ENCODE measurements around the gene EBF3. TPM values are rescaled to one million over a fixed set of nuclear protein-coding genes. Genes with fewer than 3 reads are reported as not detected.

The EBF3 gene
- total RNA-seq, 1 donor from 2014 or later, result 0.07 TPM

DNA sequence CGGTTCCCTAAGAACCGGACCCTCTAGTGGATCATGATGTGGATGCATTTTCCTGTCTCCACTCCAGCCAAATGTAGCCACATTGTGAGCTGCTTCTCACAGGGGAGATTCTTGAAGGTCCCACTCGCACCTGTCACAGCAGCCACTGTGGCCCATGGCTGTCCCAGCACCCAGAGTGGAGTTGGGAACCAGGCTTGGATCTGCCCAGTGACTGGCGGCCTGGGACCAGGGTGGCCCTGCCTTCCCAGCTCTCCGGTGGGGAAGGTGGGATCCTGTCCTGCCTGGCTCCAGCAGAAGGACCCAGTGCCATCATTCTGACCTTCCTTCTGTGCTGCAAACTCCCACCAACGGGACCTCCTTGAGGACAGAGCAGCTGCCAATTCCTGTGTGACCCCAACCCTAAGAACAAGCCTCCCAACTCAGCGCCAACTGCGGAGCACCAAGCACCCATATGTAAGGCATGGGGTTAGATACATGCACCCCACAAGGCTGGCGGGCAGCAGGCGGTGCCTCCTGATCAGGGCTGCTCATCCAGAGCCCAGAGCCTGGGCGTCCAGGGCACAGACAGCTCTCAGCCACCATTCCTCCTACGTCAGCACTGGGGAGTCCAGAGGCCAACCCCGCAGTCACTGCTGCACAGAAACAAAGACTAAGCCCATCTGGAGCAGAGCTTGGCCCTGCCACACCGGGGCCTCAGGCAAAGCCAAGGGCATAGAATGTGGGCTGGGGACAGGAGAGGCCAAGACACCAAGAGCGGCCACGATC is 28.8 kb downstream of the EBF3 start:
- Histone ChIP-seq H3K27ac (ENCODE audit: low read depth, low read length) (no peak overlapping the region), H3K79me2 (ENCODE audit: insufficient read depth, low read length) (no peaks in the 10 kb centered on the region), H3K4me1 (ENCODE audit: insufficient read depth, low read length) (no peaks in the 10 kb centered on the region), H3K9me3 (ENCODE audit: insufficient read depth, low read depth, low read length) (no peaks in the 10 kb centered on the region), H3K9ac (ENCODE audit: low read length) (no peak overlapping the region), H3K4me2 (ENCODE audit: low read length) (no peak overlapping the region), H3K36me3 (ENCODE audit: insufficient read depth, low read length) (no peaks in the 10 kb centered on the region), H4K20me1 (ENCODE audit: insufficient read depth, low read length) (no peaks in the 10 kb centered on the region), H2AFZ (ENCODE audit: low read depth, low read length) (no peak overlapping the region), H3K4me3 (ENCODE audit: insufficient read depth, low read depth, low read length) (no peak overlapping the region), H3K27me3 (ENCODE audit: insufficient read depth, low read length) (no peaks in the 10 kb centered on the region)
- Mint-ChIP-seq H3K27ac (ENCODE audit: unreplicated experiment) (no peak overlapping the region), H3K4me1 (ENCODE audit: low read depth, unreplicated experiment) (no peaks in the 10 kb centered on the region), H3K27me3 (ENCODE audit: low read depth, unreplicated experiment) (peaks cover 57% of the 10 kb centered on the region), H3K4me3 (ENCODE audit: unreplicated experiment) (no peak overlapping the region), H3K9me3 (ENCODE audit: unreplicated experiment) (no peaks in the 10 kb centered on the region), H3K36me3 (ENCODE audit: low read depth, unreplicated experiment) (no peaks in the 10 kb centered on the region)
- no peak for TF ChIP-seq EZH2 (IDR thresholded peaks at IDR 0.05; ENCODE audit: insufficient read depth, low read length)
- TF ChIP-seq CTCF (IDR thresholded peaks at IDR 0.05; ENCODE audit: insufficient read depth, low read depth, low read length), result no peak
- FAIRE-seq (no peak), DNase-seq (ENCODE audit: low read depth) (no peak)

GRCh38 chr10:129934196-129934925 is 29.7 kb downstream of the EBF3 start:
- Histone ChIP-seq H3K9ac (ENCODE audit: low read length) (no peak overlapping the region), H3K9me3 (ENCODE audit: insufficient read depth, low read depth, low read length) (no peaks in the 10 kb centered on the region), H3K4me3 (ENCODE audit: insufficient read depth, low read depth, low read length) (no peak overlapping the region), H3K79me2 (ENCODE audit: insufficient read depth, low read length) (no peaks in the 10 kb centered on the region), H2AFZ (ENCODE audit: low read depth, low read length) (no peak overlapping the region), H3K4me2 (ENCODE audit: low read length) (no peak overlapping the region), H3K27me3 (ENCODE audit: insufficient read depth, low read length) (no peaks in the 10 kb centered on the region), H4K20me1 (ENCODE audit: insufficient read depth, low read length) (no peaks in the 10 kb centered on the region), H3K36me3 (ENCODE audit: insufficient read depth, low read length) (no peaks in the 10 kb centered on the region), H3K4me1 (ENCODE audit: insufficient read depth, low read length) (no peaks in the 10 kb centered on the region), H3K27ac (ENCODE audit: low read depth, low read length) (no peak overlapping the region)
- H3K27ac Mint-ChIP-seq (ENCODE audit: unreplicated experiment), result no peak overlapping the region
- no peaks in the 10 kb centered on the region for H3K4me1 Mint-ChIP-seq (ENCODE audit: low read depth, unreplicated experiment)
- H3K27me3 Mint-ChIP-seq (ENCODE audit: low read depth, unreplicated experiment), result peaks cover 48% of the 10 kb centered on the region
- H3K4me3 Mint-ChIP-seq (ENCODE audit: unreplicated experiment), result no peak overlapping the region
- no peaks in the 10 kb centered on the region for H3K9me3 Mint-ChIP-seq (ENCODE audit: unreplicated experiment)
- no peaks in the 10 kb centered on the region for H3K36me3 Mint-ChIP-seq (ENCODE audit: low read depth, unreplicated experiment)
- no peak for TF ChIP-seq EZH2 (IDR thresholded peaks at IDR 0.05; ENCODE audit: insufficient read depth, low read length)
- TF ChIP-seq CTCF (IDR thresholded peaks at IDR 0.05; ENCODE audit: insufficient read depth, low read depth, low read length), result no peak
- no peak for DNase-seq (ENCODE audit: low read depth)
- no peak for FAIRE-seq

Measured in astrocyte (in vitro differentiated cells and primary cell).